ENCODE measurements around the gene GIT1.
A peak's percentile ranks its signal among the peaks of the same experiment; 100 is the strongest.

The GIT1 gene

GRCh38 chr17:29615492-29616299, 26.2 kb upstream of the GIT1 start:
- peak; percentile 91 for DNase-seq

- DNase-seq, result peak; percentile 72
These were observed 25.6 kb upstream of the GIT1 start for GRCh38 chr17:29615048-29615385.

GRCh38 chr17:29614349-29615047, 25.1 kb upstream of the GIT1 start:
- no peak for DNase-seq

- DNase-seq, result no peak
These were observed 24.4 kb upstream of the GIT1 start for GRCh38 chr17:29613856-29614255.

- peak; percentile 98 for DNase-seq
These were observed 23.9 kb upstream of the GIT1 start for GRCh38 chr17:29613352-29613837.

GRCh38 chr17:29612404-29613280, 23.2 kb upstream of the GIT1 start:
- DNase-seq, result no peak

GRCh38 chr17:29612094-29612403, 22.6 kb upstream of the GIT1 start:
- DNase-seq, result no peak

- DNase-seq, result no peak
These were observed 22.1 kb upstream of the GIT1 start for GRCh38 chr17:29611351-29612093.

GRCh38 chr17:29610395-29610794, 20.9 kb upstream of the GIT1 start:
- DNase-seq, result no peak

GRCh38 chr17:29608986-29609385, 19.5 kb upstream of the GIT1 start:
- DNase-seq, result no peak

- no peak for DNase-seq
These were observed 18.2 kb upstream of the GIT1 start for GRCh38 chr17:29607557-29608195.

- no peak for DNase-seq
These were observed 13.7 kb upstream of the GIT1 start for GRCh38 chr17:29603109-29603674.

- no peak for DNase-seq
These were observed 8.1 kb upstream of the GIT1 start for GRCh38 chr17:29597361-29598172.

- DNase-seq, result no peak
These were observed 7.4 kb upstream of the GIT1 start for GRCh38 chr17:29596811-29597210.

GRCh38 chr17:29595943-29596774, 6.7 kb upstream of the GIT1 start:
- no peak for DNase-seq

- DNase-seq, result no peak
These were observed 5.9 kb upstream of the GIT1 start for GRCh38 chr17:29595107-29595942.

- DNase-seq, result no peak
These were observed 5.2 kb upstream of the GIT1 start for GRCh38 chr17:29594519-29595090.

Measured in activated CD4-positive, alpha-beta T cell treated with anti-CD3 and anti-CD28 coated beads, Interleukin-2, Interleukin-6, amounts not matched to agents 100 ng/mL and 50 ng/mL, durations not matched to agents 16 hours and 8 hours (primary cell).